Heart right ventricle (tissue), 16 donors: ENCODE results near the gene CLBA1. TPM values are rescaled to one million over a fixed set of nuclear protein-coding genes. Genes with fewer than 3 reads are reported as not detected.

Source experiments
- ATAC-seq, 8 donors: fragments of 200-7000 bp; cut with Tn5 transposase; one replicate each; pipeline ENCODE4 v1.9.1; 2020; ENCODE audit warnings: mild to moderate bottlenecking in 8 of 8, moderate library complexity in 8 of 8, moderate number of reproducible peaks in 1 of 8
- DNase-seq, 2 donors: peaks; one replicate each; pipeline ENCODE4 v3.0.0-alpha.2; 2020
- H3K27ac ChIP-seq, 10 donors: fragments of 200-600 bp; sonication (generic) in 2 of 10; one replicate each; pipeline versions ENCODE4 v1.5.0 to v1.8.0; 2020 to 2022; ENCODE audit warnings: mild to moderate bottlenecking in 3 of 10
- H3K27me3 ChIP-seq, 7 donors: fragments of 200-600 bp; one replicate each; pipeline ENCODE4 v1.8.0; 2021 to 2022; ENCODE audit warnings: mild to moderate bottlenecking in 2 of 7
- H3K36me3 ChIP-seq, 9 donors: fragments of 200-600 bp; sonication (generic) in 1 of 9; one replicate each; pipeline versions ENCODE4 v1.5.0 to v1.8.0; 2020 to 2022; ENCODE audit warnings: mild to moderate bottlenecking in 2 of 9
- H3K4me1 ChIP-seq, 9 donors: fragments of 200-600 bp; sonication (generic) in 1 of 9; one replicate each; pipeline versions ENCODE4 v1.5.0 to v1.8.0; 2020 to 2022; ENCODE audit warnings: mild to moderate bottlenecking in 4 of 9
- H3K4me3 ChIP-seq, 10 donors: fragments of 200-600 bp; sonication (generic) in 2 of 10; one replicate each; pipeline versions ENCODE4 v1.5.0 to v1.8.0; 2020 to 2022; ENCODE audit warnings: mild to moderate bottlenecking in 7 of 10, moderate library complexity in 2 of 10
- H3K9me3 ChIP-seq, 11 donors: fragments of 200-600 bp in 10 of 11; sonication (generic) in 2 of 11; one replicate each; pipeline versions ENCODE4 v1.5.0 to v1.8.0; 2013 to 2022; ENCODE audit warnings: mild to moderate bottlenecking in 2 of 11, control low read depth in 1 of 11, moderate library complexity in 1 of 11
- WGBS, 2 donors: extraction: QIAGEN DNeasy Blood & Tissue Kit; methylation state at CpG; one replicate each; pipeline ENCODE4 v1.1.7; 2013; ENCODE audit warnings: inconsistent platforms in 1 of 2; 5-methylcytosine and 5-hydroxymethylcytosine counted together
- intact Hi-C, 10 donors: fragments of 100-400 bp; cut with DNase I; formaldehyde crosslinking; loops; one replicate each; pipeline versions ENCODE4 v1.11.1 to v1.14.2; 2022
- polyA plus RNA-seq, 2 donors: library from polyadenylated mRNA; stranded (reverse); fragments of 200-250 nt; gene quantifications; one replicate each; pipeline ENCODE4 v1.2.3, GENCODE V29; 2013
- total RNA-seq, 10 donors: library from RNA; stranded (reverse); fragmentation: NEBNext Ultra II Directional in 3 of 10; extraction: Animal tissue kit (Norgen Biotek cat#: 25700) in 3 of 10; gene quantifications; one replicate each; pipeline versions ENCODE4 v1.2.1 to v1.2.4, GENCODE V29; 2021 to 2023
- TF ChIP-seq, protein P1 (sequence below), 9 donors: fragments of 200-600 bp; sonication (generic) in 2 of 9; IDR thresholded peaks; one replicate each; pipeline versions ENCODE4 v1.5.0 to v1.8.0; 2021 to 2022; ENCODE audit warnings: antibody characterized with exemption in 9 of 9, mild to moderate bottlenecking in 5 of 9, moderate library complexity in 1 of 9
- donor health status: Arrhythmogenic right ventricular cardiomyopathy.
- donor health status: ischemic (EF 13 %, LVEDD 7.1; RV severe dilation, severe dysfunction).
- donor health status: healthy with polysubstance abuse.
- donor health status: DM: no; HTN: yes; CAD: no.
- donor health status: DM: no; HTN: no; CAD: no.
- donor health status: ischemic (EF 25% LVEDD 6.9; RV normal size, moderate dysfunction).
- donor health status: ischemic (EF 25% LVEDD 5.7; RV mildly dilated, moderate dysfunction).
- donor health status: healthy.
- donor health status: DM: yes; HTN: yes; CAD: no.
- donor health status: Ischemic cardiomyopathy.
- donor health status: ischemic (EF 35%, LVEDD 5.7; RV mildly dilated, moderate dysfunction).
- donor health status: nonischemic (EF 11% LVEDD 7.7; RV severe dilation, severe dysfunction).
- donor health status: DM: yes; HTN: yes; CAD: no.
- donor health status: PGD.
- donor health status: ischemic (EF 29% LVEDD 5.4; RV normal size, mild dysfunction).
- donor health status: nonischemic (EF 23%, LVEDD 6.1; RV moderate dilation, normal function).

Gene CLBA1
- total and polyA plus RNA-seq, 12 donors = 1.2 to 3.5 (median 2.6) TPM

DNA sequence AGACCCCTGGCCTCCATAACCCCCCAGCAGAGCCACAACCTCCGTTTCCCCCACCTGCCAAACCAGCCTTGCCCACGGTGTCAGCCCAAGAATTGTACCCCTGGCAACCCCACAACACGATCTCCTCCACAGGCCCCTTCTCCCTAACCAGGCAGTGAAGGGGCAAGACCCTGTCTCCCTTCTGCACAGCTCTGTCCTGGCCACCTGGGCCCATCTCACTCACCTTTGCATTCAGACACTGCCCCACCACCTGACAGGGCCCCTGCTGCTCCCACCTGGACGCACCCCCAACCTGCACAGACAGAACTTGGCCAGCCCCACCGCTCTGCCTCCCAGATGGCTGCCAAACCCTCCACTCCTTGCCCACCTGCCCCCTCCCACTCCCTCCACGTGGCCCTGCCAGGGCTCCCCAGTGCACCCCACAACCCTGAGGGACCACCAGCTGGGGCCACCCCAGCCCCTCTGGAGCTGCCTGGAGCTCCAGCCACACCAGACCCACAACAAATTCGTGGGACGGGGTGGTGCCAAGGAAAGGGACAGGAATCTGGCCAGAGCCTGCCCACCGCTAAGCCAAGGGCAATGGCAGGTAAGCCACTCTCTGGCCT lies 19.2 kb upstream of the CLBA1 start:
- H3K9me3 ChIP-seq = no peaks in the 10 kb centered on the region
- peak overlapping the region in 4 of 10 donors; percentile 22 to 78 (median 68) for H3K27ac ChIP-seq
- DNase-seq (no peak), ATAC-seq (no peak)
- TF ChIP-seq, protein P1, sequence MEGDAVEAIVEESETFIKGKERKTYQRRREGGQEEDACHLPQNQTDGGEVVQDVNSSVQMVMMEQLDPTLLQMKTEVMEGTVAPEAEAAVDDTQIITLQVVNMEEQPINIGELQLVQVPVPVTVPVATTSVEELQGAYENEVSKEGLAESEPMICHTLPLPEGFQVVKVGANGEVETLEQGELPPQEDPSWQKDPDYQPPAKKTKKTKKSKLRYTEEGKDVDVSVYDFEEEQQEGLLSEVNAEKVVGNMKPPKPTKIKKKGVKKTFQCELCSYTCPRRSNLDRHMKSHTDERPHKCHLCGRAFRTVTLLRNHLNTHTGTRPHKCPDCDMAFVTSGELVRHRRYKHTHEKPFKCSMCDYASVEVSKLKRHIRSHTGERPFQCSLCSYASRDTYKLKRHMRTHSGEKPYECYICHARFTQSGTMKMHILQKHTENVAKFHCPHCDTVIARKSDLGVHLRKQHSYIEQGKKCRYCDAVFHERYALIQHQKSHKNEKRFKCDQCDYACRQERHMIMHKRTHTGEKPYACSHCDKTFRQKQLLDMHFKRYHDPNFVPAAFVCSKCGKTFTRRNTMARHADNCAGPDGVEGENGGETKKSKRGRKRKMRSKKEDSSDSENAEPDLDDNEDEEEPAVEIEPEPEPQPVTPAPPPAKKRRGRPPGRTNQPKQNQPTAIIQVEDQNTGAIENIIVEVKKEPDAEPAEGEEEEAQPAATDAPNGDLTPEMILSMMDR (IDR thresholded peaks at IDR 0.05) = no peak
- intact Hi-C loops = loop anchor here in 1 of 10 donors (5.0 kb wide), 1 partner anchor 34 kb away; no protein-coding TSS in a partner anchor
- no peaks in the 10 kb centered on the region for H3K36me3 ChIP-seq
- peaks cover 0 to 33% (median 0%) of the 10 kb centered on the region in 7 donors for H3K27me3 ChIP-seq
- no peak overlapping the region for H3K4me3 ChIP-seq
- H3K4me1 ChIP-seq = peaks cover 17 to 48% (median 28%) of the 10 kb centered on the region in 9 donors
- WGBS, 2 donors = 80 to 87% methylated on average over 9 of the region's 9 CpGs

DNA sequence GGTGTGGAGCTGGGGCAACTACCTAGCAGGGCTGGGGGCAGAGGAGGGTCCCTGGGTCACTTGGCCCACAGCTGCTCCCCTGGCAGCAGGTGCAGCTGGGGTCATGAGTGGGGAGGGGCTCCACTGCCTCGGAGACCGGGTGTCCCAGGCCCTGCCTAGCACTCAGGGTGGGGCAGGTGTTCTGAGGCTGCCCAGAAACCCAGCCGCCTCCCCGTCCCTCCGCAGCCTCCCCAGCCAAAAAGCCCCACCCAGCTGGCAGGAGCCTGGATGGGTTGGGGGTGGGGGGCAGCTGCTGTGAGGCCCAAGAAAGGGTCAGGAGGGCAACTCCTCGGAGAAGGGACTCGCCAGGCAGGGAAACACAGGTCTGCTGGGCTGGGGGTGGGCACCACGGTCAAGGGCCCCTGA lies 18.6 kb upstream of the CLBA1 start:
- H3K36me3 ChIP-seq = no peaks in the 10 kb centered on the region
- peak overlapping the region in 9 of 10 donors; percentile 22 to 78 (median 66) for H3K27ac ChIP-seq
- 32% methylated on average over 8 of the region's 8 CpGs for WGBS, 2 donors
- DNase-seq (no peak), ATAC-seq (peak in 6 of 8 donors; percentile 3 to 50 (median 18))
- TF ChIP-seq, protein P1 (IDR thresholded peaks at IDR 0.05) = no peak
- H3K4me3 ChIP-seq = peak overlapping the region in 5 of 10 donors; percentile 33 to 51 (median 49)
- peaks cover 17 to 55% (median 28%) of the 10 kb centered on the region in 9 donors for H3K4me1 ChIP-seq
- intact Hi-C loops = loop anchor here in 1 of 10 donors (5.0 kb wide), 1 partner anchor 35 kb away; no protein-coding TSS in a partner anchor
- no peaks in the 10 kb centered on the region for H3K9me3 ChIP-seq
- peaks cover 0 to 33% (median 0%) of the 10 kb centered on the region in 7 donors for H3K27me3 ChIP-seq

DNA sequence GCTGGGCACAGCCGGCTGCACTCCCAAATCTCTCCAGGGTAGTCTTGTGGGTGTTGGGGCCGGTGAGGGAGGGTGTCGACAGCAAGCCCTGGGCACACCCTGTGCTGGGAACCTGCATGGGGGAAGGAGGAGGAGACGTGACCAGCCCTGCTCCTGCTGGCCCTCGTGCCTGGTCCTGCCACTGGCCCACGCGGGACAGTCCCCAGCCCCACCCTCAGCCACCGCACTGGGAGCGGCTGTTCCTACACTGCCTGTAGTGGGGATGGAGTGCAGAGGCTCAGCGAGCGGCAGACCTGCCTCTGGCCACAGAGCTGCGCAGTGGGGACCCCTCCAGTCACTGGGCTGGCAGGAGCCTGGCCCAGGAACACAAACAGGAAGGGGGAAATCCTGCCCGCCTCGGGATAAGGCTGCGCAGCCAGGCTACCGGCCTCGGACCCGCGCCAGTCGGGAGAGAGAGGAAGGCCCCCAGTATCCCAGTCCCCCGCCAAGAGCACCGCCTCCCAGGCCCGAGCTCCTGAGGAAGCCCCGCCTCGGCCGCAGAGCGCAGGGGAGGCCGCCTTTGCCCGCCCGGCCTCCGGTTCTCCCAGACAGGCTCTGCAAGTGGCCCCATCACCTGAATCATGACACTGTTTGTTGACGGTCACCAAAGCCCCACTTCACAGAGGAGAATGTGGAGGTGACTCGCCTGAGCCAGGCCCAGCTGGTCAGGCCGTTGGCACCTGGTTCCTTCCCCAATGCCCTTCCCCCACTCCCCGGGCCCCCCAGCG lies 18.0 kb upstream of the CLBA1 start:
- peak; percentile 38 to 71 for DNase-seq
- intact Hi-C loops = loop anchor here in 1 of 10 donors (5.0 kb wide), 1 partner anchor 35 kb away; no protein-coding TSS in a partner anchor
- TF ChIP-seq, protein P1 (IDR thresholded peaks at IDR 0.05) = no peak
- 2 to 3% methylated on average over 36 of the region's 36 CpGs for WGBS, 2 donors
- no peaks in the 10 kb centered on the region for H3K36me3 ChIP-seq
- ATAC-seq = peak; percentile 47 to 76 (median 68)
- H3K27me3 ChIP-seq = peaks cover 0 to 33% (median 0%) of the 10 kb centered on the region in 7 donors
- peak overlapping the region; percentile 1 to 78 (median 64) for H3K27ac ChIP-seq
- H3K4me1 ChIP-seq = peaks cover 17 to 60% (median 31%) of the 10 kb centered on the region in 9 donors
- no peaks in the 10 kb centered on the region for H3K9me3 ChIP-seq
- H3K4me3 ChIP-seq = peak overlapping the region; percentile 6 to 60 (median 44)

DNA sequence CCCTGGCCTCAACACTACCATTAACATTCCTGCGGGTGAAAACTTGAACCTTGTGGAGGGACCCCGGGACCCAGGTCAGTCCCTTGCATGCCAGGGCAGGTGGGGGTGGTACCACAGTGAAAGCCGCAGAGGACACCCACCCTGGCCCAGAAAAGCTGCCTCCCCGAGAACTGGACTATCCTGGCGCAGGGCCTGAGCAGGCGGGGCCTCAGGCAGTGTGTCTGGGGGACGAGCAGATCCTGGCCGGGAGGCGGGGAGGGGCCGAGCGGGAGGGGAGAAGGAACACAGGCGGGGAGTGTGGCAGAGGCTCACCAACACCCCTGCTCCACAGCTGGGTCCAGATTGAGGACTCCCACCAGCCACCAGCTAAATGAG lies 17.4 kb upstream of the CLBA1 start:
- peaks cover 17 to 66% (median 37%) of the 10 kb centered on the region in 9 donors for H3K4me1 ChIP-seq
- H3K27me3 ChIP-seq = peaks cover 0 to 33% (median 0%) of the 10 kb centered on the region in 7 donors
- peak overlapping the region; percentile 6 to 60 (median 44) for H3K4me3 ChIP-seq
- H3K27ac ChIP-seq = peak overlapping the region in 9 of 10 donors; percentile 1 to 78 (median 66)
- intact Hi-C loops = loop anchor here in 1 of 10 donors (5.0 kb wide), 1 partner anchor 36 kb away; no protein-coding TSS in a partner anchor
- ATAC-seq (peak in 7 of 8 donors; percentile 41 to 81 (median 66)), DNase-seq (peak; percentile 82)
- no peaks in the 10 kb centered on the region for H3K9me3 ChIP-seq
- TF ChIP-seq, protein P1 (IDR thresholded peaks at IDR 0.05) = no peak
- no peaks in the 10 kb centered on the region for H3K36me3 ChIP-seq
- 4 to 5% methylated on average over 12 of the region's 12 CpGs for WGBS, 2 donors
